ENCODE results near the gene NPAS2.

GRCh38 chr2:101030866-101031554 lies 211.1 kb downstream of the NPAS2 start:
- TF ChIP-seq EZH2 (optimal IDR thresholded peaks at IDR 0.05; ENCODE audit: low read depth, low read length) = no peak
- TF ChIP-seq, protein P1, sequence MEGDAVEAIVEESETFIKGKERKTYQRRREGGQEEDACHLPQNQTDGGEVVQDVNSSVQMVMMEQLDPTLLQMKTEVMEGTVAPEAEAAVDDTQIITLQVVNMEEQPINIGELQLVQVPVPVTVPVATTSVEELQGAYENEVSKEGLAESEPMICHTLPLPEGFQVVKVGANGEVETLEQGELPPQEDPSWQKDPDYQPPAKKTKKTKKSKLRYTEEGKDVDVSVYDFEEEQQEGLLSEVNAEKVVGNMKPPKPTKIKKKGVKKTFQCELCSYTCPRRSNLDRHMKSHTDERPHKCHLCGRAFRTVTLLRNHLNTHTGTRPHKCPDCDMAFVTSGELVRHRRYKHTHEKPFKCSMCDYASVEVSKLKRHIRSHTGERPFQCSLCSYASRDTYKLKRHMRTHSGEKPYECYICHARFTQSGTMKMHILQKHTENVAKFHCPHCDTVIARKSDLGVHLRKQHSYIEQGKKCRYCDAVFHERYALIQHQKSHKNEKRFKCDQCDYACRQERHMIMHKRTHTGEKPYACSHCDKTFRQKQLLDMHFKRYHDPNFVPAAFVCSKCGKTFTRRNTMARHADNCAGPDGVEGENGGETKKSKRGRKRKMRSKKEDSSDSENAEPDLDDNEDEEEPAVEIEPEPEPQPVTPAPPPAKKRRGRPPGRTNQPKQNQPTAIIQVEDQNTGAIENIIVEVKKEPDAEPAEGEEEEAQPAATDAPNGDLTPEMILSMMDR (IDR thresholded peaks at IDR 0.05; ENCODE audit: low read length) = no peak

Data from MM.1S (cell line).